T-helper 1 cell treated with Interleukin-12 subunit alpha and Interleukin-12 subunit beta and Interleukin-4 antibody, amounts not matched to agents 30 μg/mL and 1 μg/mL, for 36 hours (primary cell): Measurements from ENCODE around the gene IBA57.
"Not testable (repeated sequence)": the region's sequence is repeated elsewhere in the genome, so short reads cannot be mapped to it uniquely, and the experiment has no call there.

Experiments
- H3K27ac Mint-ChIP-seq: one replicate; pipeline ENCODE4 v1.8.0; 2021; ENCODE audit warnings: mild to moderate bottlenecking, mixed read lengths
- H3K27me3 Mint-ChIP-seq: one replicate; pipeline ENCODE4 v1.8.0; 2021; ENCODE audit warnings: low read depth, mixed read lengths
- H3K36me3 Mint-ChIP-seq: one replicate; pipeline ENCODE4 v1.8.0; 2021; ENCODE audit warnings: low read depth, mixed read lengths
- H3K4me1 Mint-ChIP-seq: one replicate; pipeline ENCODE4 v1.8.0; 2021; ENCODE audit warnings: low read depth, mixed read lengths
- H3K4me3 Mint-ChIP-seq: one replicate; pipeline ENCODE4 v1.8.0; 2021; ENCODE audit warnings: mild to moderate bottlenecking, moderate library complexity, mixed read lengths
- H3K9me3 Mint-ChIP-seq: one replicate; pipeline ENCODE4 v1.8.0; 2021; ENCODE audit warnings: mixed read lengths

IBA57 gene

GRCh38 chr1:228225165-228225710, 59.6 kb downstream of the IBA57 start:
- Mint-ChIP-seq H3K4me3 (no peak overlapping the region), H3K4me1 (no peaks in the 10 kb centered on the region), H3K27me3 (no peaks in the 10 kb centered on the region), H3K9me3 (peaks cover 4% of the 10 kb centered on the region), H3K36me3 (peaks cover 13% of the 10 kb centered on the region), H3K27ac (no peak overlapping the region)

DNA sequence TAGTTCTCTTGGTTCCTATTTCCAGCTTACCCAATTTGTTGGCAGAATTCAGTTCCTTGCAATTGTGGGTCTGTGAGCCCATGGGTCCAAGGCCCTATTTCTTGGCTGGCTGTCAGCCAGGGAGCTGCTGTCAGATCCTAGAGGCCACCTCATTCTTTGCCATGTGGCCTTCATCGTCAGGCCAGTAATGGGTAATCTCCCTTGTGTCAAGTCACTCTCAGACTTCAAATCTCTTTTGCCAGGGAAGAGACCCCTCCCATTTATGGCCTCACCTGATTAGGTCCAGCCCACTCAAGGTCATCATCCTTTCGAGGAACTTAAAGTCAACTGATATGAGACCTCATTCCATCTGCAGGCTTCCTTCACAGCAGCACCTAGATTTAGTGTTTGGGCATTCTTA, 60.1 kb downstream of the IBA57 start:
- H3K36me3 Mint-ChIP-seq, result peaks cover 15% of the 10 kb centered on the region
- H3K9me3 Mint-ChIP-seq, result peaks cover 4% of the 10 kb centered on the region
- no peaks in the 10 kb centered on the region for H3K27me3 Mint-ChIP-seq
- H3K27ac Mint-ChIP-seq, result no peak overlapping the region
- no peak overlapping the region for H3K4me3 Mint-ChIP-seq
- H3K4me1 Mint-ChIP-seq, result no peaks in the 10 kb centered on the region

DNA sequence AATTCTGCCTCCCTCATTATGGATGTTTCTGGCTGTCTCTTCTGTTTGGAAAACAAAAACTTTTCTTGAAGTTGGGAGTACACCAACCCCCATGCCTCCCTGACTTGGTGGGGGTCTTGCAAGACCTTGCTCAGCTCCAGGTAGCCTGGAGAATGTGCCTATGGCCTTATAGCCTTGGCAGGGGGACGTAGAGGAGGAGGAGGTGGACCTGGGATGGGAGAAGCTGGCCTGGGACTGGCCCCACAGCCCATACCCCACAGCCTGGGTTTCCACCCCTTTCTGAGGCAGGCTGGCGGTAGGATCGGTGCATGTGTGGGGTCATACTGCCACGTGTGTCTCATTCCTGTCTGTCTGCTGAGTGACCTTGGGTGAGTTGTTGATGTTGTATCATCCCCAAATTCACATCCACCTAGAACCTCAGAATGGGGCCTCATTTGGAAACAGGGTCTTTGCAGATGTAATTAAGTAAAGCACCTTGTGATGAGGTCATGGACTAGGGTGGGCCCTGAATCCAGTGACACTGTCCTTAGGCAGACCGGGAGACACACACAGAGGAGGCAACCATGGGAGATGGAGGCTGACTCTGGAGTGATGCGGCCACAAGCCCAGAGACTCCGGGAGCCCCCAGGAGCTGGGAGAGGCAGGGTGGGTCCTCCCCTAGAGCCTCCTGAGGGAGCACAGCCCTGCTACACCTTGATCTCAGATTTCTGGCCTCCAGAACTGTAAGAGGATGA, 60.7 kb downstream of the IBA57 start:
- Mint-ChIP-seq H3K27ac (no peak overlapping the region), H3K27me3 (no peaks in the 10 kb centered on the region), H3K9me3 (peaks cover 4% of the 10 kb centered on the region), H3K36me3 (peaks cover 16% of the 10 kb centered on the region), H3K4me1 (no peaks in the 10 kb centered on the region), H3K4me3 (no peak overlapping the region)

DNA sequence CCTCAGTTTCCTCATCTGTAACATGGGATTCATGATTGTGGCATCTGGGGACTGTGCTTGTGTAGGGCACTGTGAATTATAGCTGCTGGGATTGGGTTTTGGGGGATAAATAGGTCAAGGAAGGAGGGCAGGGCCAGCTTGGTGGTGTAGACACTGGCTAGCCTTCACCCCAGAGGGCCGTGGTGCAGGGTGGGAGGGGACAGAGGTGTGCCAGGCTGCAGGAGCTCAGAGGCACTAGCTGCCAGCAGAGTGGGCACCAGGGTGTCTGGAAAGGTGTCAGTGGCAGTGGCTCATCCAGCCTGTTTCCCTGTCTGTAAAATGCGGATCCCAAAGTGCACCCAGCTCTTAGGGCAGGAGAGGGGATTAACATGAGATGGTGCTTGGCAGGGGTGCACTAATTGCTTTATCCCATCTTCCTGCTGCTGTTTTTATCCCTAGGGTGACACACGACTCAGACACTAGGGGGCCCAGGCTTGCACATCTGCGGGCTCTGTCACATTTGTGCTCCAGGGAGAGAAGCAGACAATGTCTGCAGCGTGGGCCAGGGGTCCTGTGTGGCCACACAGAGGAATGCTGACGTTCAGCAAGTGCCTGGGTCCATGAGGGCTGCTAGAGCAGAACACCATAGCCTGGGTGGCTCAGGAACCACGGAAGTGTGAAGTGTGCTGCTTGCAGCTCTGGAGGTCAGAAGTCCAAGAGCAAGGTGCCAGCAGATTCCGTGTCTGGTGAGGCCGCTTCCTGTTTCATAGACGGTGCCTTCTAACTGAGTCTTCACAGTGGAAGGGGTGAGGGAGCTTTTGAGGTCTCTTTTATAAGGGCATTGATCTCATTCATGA, 61.6 kb downstream of the IBA57 start:
- H3K27me3 Mint-ChIP-seq, result no peaks in the 10 kb centered on the region
- no peaks in the 10 kb centered on the region for H3K4me1 Mint-ChIP-seq
- H3K4me3 Mint-ChIP-seq, result no peak overlapping the region
- peaks cover 19% of the 10 kb centered on the region for H3K36me3 Mint-ChIP-seq
- H3K27ac Mint-ChIP-seq, result no peak overlapping the region
- H3K9me3 Mint-ChIP-seq, result peaks cover 4% of the 10 kb centered on the region

GRCh38 chr1:228228147-228228546, 62.5 kb downstream of the IBA57 start:
- H3K4me1 Mint-ChIP-seq, H3K27ac Mint-ChIP-seq, H3K9me3 Mint-ChIP-seq, H3K4me3 Mint-ChIP-seq, H3K27me3 Mint-ChIP-seq: not testable (repeated sequence)
- peaks cover 19% of the 10 kb centered on the region for H3K36me3 Mint-ChIP-seq

GRCh38 chr1:228228601-228229074, 63.0 kb downstream of the IBA57 start:
- Mint-ChIP-seq H3K4me3 (no peak overlapping the region), H3K27me3 (no peaks in the 10 kb centered on the region), H3K36me3 (peaks cover 20% of the 10 kb centered on the region), H3K4me1 (no peaks in the 10 kb centered on the region), H3K27ac (no peak overlapping the region), H3K9me3 (peaks cover 14% of the 10 kb centered on the region)

GRCh38 chr1:228231189-228231588, 65.6 kb downstream of the IBA57 start:
- Mint-ChIP-seq H3K27me3 (no peaks in the 10 kb centered on the region), H3K4me3 (no peak overlapping the region), H3K9me3 (peaks cover 23% of the 10 kb centered on the region), H3K36me3 (peaks cover 20% of the 10 kb centered on the region), H3K27ac (no peak overlapping the region), H3K4me1 (no peaks in the 10 kb centered on the region)
